GM19240 (cell line): Measurements from ENCODE around the gene COL6A1.

Experiments
- DNase-seq: peaks from one replicate; pipeline ENCODE4 v3.0.0; 2011; ENCODE audit warnings: low spot score; ENCODE audit not compliant: insufficient read length

COL6A1 gene

DNA sequence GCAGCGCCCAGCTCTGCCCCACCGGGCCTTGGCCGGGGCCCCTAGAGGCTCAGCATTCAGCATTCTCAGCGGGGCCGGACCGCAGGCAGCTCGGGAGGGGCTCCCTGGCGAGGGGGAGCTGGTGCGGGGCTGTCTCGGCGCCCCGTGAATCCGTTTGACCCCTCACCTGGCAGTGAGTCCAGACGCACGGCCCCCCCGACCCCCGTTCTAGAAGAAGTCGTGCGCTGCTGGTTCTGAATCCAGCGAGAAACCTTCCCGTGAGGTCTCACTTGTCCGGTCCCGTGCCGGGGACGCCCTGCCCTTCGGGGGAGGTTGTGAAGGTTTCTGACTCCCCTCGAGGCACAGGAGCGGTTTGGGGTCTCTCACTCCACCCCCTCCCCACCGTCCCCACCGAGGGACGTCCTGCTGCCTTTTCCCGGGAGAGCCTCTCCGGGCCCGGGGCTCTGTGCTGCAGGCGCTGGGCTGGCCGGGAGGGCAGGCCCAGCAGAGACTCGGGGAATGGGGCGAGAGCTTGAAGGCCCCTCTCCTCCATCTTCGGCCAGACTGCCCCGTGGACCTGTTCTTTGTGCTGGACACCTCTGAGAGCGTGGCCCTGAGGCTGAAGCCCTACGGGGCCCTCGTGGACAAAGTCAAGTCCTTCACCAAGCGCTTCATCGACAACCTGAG is 655 bp downstream of the COL6A1 start:
- DNase-seq: no peak

GRCh38 chr21:45982758-45983648 is 1.4 kb downstream of the COL6A1 start:
- no peak for DNase-seq

GRCh38 chr21:45983649-45983965 is 2.0 kb downstream of the COL6A1 start:
- no peak for DNase-seq

GRCh38 chr21:45983981-45984551 is 2.5 kb downstream of the COL6A1 start:
- no peak for DNase-seq

DNA sequence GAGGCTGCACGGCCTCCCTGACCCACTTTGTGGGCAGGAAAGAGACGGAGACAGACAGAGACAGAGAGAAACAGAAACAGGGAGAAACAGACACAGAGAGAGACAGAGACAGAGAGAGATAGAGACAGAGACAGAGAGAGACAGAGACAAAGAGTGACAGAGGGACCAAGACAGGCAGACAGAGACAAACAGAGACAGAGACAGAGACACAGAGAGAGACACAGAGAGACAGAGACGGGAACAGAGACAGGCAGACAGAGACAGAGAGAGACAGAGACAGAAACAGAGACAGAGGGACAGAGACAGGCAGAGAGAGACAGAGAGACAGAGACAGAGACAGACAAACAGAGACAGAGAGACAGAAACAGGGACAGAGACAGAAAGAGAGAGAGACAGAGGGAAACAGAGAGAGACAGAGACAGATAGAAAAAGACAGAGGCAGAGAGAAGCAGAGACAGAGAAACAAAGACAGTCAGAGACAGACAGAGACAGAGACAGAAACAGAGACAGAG is 3.1 kb downstream of the COL6A1 start:
- no peak for DNase-seq

GRCh38 chr21:45985471-45986315 is 4.1 kb downstream of the COL6A1 start:
- DNase-seq: no peak

- no peak for DNase-seq
Observed at GRCh38 chr21:45986316-45987051, 4.9 kb downstream of the COL6A1 start.

DNA sequence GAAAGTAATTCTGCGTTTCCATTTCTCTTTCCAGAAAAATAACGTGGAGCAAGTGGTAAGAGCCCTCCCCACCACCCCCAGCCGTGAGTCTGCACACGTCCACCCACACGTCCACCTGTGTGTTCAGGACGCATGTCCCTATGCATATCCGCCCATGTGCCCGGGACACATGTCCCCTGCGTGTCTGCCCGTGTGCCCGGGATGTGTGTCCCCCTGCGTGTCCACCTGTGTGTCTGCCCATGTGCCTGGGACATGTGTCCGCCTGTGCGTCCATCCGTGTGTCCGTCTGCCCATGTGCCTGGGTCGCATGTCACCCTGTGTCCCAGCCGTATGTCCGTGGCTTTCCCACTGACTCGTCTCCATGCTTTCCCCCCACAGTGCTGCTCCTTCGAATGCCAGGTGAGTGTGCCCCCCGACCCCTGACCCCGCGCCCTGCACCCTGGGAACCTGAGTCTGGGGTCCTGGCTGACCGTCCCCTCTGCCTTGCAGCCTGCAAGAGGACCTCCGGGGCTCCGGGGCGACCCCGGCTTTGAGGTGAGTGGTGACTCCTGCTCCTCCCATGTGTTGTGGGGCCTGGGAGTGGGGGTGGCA is 5.6 kb downstream of the COL6A1 start:
- DNase-seq: no peak

DNA sequence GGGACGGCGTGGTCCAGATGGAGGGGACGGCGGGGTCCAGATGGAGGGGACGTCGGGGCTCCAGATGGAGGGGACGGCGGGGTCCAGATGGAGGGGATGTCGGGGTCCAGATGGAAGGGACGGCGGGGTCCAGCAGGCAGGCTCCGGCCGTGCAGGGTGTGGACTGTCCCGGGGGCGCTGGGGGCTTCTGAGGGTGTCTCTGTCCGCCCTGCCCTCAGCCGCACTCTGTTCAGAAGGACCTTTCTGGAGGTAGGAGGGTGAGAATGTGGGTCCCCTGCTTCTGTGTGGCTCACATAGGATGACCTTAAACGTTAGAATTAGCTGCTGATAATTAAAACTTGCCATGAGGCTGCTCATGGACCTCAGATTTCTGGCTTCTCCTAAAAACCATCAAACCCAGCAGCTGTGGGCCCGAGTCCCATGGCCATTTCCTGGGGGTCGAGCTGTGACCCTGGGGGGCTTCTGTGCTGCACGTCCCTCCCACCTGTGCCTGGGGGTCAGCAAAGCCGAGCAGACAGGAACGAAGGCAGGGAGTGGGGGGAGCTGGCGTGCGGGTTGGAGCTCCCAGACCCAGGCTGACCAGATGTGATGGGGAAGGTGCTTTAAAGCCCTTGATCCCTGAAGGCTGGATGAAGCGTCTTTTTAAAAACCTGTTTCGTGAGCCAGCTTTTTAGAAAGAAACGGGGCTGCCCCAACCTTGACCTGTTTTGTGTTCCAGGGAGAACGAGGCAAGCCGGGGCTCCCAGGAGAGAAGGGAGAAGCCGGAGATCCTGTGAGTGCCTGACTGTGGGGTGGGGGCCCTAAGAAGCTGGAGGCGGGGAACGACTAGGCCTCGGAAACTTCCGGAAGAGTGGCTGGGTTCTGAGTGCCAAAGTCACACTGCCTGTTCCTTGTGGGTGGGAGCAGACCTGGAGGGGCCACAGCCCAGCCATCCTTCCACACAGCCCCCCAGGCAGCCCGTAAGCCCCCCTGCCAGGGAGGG is 7.1 kb downstream of the COL6A1 start:
- DNase-seq: no peak

- no peak for DNase-seq
Observed at GRCh38 chr21:45989355-45990048, 7.9 kb downstream of the COL6A1 start.

DNA sequence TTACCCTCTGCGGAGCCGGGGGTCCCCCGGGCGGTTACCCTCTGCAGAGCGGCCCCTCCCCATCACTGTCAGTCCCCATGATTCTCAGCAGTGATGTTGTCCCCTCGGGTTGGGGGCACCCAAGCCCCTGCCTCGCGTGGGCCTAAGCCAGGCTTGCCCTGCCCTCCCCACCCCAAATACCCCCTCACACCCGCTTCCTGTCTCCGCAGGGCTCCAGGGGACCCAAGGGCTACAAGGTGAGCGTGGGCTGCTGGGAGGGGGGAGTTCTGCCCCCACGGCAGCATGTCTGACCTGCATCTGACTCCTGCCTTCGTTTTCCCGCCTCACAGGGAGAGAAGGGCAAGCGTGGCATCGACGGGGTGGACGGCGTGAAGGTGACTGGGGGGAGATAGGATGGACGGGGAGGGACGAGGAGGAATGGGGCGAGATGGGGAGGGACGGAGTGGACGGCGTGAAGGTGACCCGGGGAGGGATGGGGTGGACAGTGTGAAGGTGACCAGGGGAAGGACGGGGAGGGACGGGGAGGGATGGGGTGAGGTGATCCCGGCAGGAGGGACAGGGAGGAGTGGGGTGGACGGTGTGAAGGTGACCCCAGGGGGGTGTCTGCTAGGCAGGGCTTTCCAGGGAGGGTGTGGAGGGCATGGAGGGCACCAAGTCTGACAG is 8.6 kb downstream of the COL6A1 start:
- no peak for DNase-seq

DNA sequence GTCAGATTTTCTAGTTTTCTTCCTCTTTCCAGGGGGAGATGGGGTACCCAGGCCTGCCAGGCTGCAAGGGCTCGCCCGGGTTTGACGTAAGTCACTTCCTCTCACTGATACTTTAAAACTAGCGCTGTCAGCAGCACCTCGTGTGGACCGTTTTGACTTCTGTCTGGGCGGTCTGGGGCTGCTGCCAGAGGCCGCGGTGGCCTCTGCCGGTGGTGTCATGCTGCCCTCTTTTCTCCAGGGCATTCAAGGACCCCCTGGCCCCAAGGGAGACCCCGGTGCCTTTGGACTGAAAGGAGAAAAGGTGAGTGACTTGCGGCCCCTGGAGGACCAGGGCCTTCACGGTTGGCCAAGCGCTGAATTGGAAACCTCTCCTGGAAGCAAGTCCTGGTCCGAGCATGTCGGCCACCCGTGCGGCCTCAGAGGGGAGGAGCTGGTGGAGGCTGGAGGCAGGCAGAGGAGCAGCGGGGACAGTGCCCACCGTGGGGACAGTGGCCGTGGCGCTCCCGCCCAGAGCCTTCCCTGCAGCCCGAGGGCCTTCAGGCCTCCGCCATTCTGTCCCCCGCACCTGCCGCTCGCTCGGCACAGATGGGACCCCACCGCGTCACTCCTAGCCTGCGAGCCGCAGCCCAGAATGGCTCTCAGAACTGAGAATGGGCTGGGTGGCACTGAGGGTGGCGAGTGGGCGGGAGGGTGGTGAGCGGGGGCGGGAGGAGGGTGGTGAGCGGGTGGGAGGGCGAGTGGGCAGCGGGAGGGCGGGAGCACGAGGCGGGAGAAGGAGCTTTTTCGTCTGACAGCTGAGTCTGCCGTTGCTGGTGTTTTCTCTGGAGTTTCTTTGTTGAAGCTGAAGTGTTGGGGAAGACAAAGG is 9.4 kb downstream of the COL6A1 start:
- no peak for DNase-seq

DNA sequence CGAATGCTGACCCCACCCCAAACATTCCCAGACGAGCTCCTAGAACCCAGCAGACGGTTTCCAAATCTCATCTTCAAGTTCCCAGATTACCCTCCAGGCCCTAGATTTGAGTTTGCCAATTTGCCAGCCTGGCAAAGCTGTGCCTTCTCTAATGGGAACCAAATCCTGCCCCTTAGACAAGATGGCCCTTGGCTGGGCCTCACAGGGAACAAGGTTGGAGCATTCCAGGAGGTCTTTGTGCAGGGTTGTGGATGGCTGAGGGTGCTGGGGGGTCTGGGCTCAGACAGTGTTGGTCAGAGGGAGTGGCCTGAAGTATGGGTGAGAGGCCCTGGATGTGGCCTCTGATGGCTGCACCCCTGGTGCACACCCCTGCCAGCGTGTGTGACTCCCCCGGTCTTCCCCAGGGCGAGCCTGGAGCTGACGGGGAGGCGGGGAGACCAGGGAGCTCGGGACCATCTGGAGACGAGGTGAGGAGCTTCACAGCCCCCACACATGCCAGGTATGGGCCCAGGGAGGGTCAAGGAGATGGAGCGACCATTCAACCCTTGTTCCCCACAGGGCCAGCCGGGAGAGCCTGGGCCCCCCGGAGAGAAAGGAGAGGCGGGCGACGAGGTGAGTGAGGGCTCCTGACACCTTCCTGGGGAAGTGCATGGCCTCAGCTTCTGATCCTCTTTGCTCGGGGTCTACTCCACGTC is 10.2 kb downstream of the COL6A1 start:
- no peak for DNase-seq

DNA sequence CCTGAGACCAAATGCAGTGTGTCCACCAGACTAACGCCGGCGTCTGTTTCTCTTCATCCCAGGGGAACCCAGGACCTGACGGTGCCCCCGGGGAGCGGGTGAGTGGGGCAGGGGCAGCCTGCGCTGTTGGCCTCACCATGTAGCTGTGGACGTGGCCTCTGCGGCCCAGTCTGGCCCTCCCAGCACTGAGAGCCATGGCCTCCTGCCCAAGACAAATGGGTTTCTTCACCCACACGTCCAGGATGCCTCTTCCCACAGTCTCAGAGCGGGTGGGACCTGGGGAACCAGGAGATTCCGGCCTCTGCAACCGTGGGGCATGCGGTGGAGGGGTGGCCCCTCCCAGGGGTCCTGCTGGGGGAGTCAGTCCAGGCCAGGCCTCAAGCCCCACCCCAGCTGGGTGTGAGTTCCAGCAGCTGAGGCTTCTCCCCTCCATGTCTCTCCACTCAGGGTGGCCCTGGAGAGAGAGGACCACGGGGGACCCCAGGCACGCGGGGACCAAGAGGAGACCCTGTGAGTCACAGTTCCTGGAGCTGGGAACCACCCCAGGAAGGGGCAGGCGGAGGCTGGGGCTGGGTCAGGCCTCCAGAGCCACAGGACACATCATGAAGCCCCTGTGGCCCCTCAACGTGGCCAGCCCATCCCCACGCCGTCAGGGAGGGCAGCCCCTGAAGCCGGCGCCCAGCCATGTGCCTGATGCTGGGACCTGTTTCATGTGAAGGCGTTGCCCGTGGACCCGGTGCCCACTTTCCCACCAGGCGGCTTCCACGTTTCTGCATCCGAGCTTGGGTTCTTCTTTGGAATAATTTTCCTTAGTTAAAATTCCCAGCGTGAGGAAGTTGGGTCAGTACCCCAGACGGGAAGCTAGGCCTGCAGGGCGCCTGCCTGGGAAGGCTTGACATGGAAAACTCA is 11.0 kb downstream of the COL6A1 start:
- no peak for DNase-seq
